Neural cell (in vitro differentiated cells): ENCODE measurements around the gene DGCR8.

Experiments
- CTCF ChIP-seq: fragments of 450-650 bp; IDR thresholded peaks from 2 replicates; pipeline ENCODE4 v1.5.1; 2014; ENCODE audit warnings: antibody characterized with exemption, mild to moderate bottlenecking, moderate library complexity; ENCODE audit not compliant: poor library complexity, severe bottlenecking
- EP300 ChIP-seq: fragments of 450-650 bp; conservative IDR thresholded peaks from 2 replicates; pipeline ENCODE4 v1.6.1; 2014; ENCODE audit warnings: antibody characterized with exemption, mild to moderate bottlenecking, moderate library complexity; ENCODE audit not compliant: poor library complexity, severe bottlenecking
- EZH2 ChIP-seq: fragments of 200-600, 300-800 bp; shearing (Covaris generic), sonication (generic); IDR thresholded peaks from 2 replicates; pipeline ENCODE4 v1.6.1; 2014; ENCODE audit warnings: antibody characterized with exemption, low read length, borderline replicate concordance, mild to moderate bottlenecking; ENCODE audit not compliant: insufficient read depth, poor library complexity, severe bottlenecking
- MXI1 ChIP-seq: fragments of 450-650 bp; conservative IDR thresholded peaks from 2 replicates; pipeline ENCODE4 v1.6.1; 2014; ENCODE audit warnings: antibody characterized with exemption, mild to moderate bottlenecking; ENCODE audit not compliant: poor library complexity, severe bottlenecking
- POLR2AphosphoS5 ChIP-seq: IDR thresholded peaks from 2 replicates; pipeline ENCODE4 v1.6.1; 2012
- REST ChIP-seq: IDR thresholded peaks from 2 replicates; pipeline ENCODE4 v1.6.1; 2012; ENCODE audit warnings: borderline replicate concordance
- SMC3 ChIP-seq: fragments of 450-650 bp; conservative IDR thresholded peaks from 2 replicates; pipeline ENCODE4 v1.6.1; 2014; ENCODE audit warnings: antibody characterized with exemption, mild to moderate bottlenecking, moderate library complexity; ENCODE audit not compliant: poor library complexity
- TAF1 ChIP-seq: IDR thresholded peaks from 2 replicates; pipeline ENCODE4 v1.6.1; 2012; ENCODE audit warnings: low read depth

GRCh38 chr22:20130319-20130718, 50.3 kb downstream of the DGCR8 start:
- TF ChIP-seq EZH2 (no peak), CTCF (peak; percentile 20), SMC3 (no peak), TAF1 (no peak), POLR2AphosphoS5 (no peak), EP300 (no peak), REST (no peak), MXI1 (no peak)
